Upper lobe of left lung (tissue), 4 donors: ENCODE results near the gene AP3M1.

Experiments
- EP300 ChIP-seq, 4 donors: sonication (generic); formaldehyde crosslinking; IDR thresholded peaks; one replicate each; pipeline ENCODE4 v1.5.1; 2017; ENCODE audit warnings: antibody characterized with exemption in 4 of 4, control low read depth in 2 of 4
- POLR2A ChIP-seq, 4 donors: fragments of 450-650 bp; IDR thresholded peaks; one replicate each; pipeline ENCODE4 v1.5.1; 2016 to 2017; ENCODE audit warnings: antibody characterized with exemption in 4 of 4, mild to moderate bottlenecking in 2 of 4
- TF ChIP-seq, protein P1 (sequence below), 6 experiments: fragments of 450-650 bp in 4 of 6; fragments of 200-600 bp in 2 of 6; sonication (generic) in 2 of 6; IDR thresholded peaks; one replicate each; pipeline ENCODE4 v1.5.1; 2016 to 2019; ENCODE audit warnings: antibody characterized with exemption in 6 of 6

DNA sequence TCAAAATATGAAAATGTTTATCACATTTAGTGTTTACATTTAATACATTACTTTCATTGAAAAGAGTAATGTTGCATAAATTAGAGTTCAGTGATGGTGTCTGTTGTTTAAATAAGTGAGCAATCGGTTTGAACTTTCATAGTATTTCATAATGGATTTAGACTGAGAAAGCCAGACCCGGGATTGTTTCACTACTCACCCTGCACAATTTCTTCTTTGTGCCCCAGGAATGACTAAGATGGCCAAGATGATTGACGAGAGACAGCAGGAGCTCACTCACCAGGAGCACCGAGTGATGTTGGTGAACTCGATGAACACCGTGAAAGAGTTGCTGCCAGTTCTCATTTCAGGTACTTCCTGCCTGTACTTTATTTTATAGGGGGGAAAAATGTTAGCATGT, 78.1 kb downstream of the AP3M1 start:
- TF ChIP-seq EP300 (IDR thresholded peaks at IDR 0.05), result no peak
- no peak for TF ChIP-seq POLR2A (IDR thresholded peaks at IDR 0.05)
- TF ChIP-seq, protein P1, sequence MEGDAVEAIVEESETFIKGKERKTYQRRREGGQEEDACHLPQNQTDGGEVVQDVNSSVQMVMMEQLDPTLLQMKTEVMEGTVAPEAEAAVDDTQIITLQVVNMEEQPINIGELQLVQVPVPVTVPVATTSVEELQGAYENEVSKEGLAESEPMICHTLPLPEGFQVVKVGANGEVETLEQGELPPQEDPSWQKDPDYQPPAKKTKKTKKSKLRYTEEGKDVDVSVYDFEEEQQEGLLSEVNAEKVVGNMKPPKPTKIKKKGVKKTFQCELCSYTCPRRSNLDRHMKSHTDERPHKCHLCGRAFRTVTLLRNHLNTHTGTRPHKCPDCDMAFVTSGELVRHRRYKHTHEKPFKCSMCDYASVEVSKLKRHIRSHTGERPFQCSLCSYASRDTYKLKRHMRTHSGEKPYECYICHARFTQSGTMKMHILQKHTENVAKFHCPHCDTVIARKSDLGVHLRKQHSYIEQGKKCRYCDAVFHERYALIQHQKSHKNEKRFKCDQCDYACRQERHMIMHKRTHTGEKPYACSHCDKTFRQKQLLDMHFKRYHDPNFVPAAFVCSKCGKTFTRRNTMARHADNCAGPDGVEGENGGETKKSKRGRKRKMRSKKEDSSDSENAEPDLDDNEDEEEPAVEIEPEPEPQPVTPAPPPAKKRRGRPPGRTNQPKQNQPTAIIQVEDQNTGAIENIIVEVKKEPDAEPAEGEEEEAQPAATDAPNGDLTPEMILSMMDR (IDR thresholded peaks at IDR 0.05), result no peak
